Loucy (cell line): Measurements from ENCODE around the gene DNAI4.

Experiments
- H2AFZ ChIP-seq: fragments of 200-600 bp; sonication (generic); 2 replicates; pipeline ENCODE4 v1.6.0; 2016; ENCODE audit warnings: antibody characterized with exemption, mild to moderate bottlenecking, low read length, moderate library complexity
- H3F3A ChIP-seq: fragments of 200-600 bp; 2 replicates; pipeline ENCODE4 v1.6.0; 2016; ENCODE audit warnings: antibody characterized with exemption, low read depth, mild to moderate bottlenecking
- H3K27me3 ChIP-seq: fragments of 200-600 bp; sonication (generic); 2 replicates; pipeline ENCODE4 v1.6.1; 2014; ENCODE audit warnings: low read length, mild to moderate bottlenecking; ENCODE audit not compliant: insufficient read depth, poor library complexity, severe bottlenecking
- H3K36me3 ChIP-seq: fragments of 200-600 bp; sonication (generic); 2 replicates; pipeline ENCODE4 v1.6.1; 2016; ENCODE audit warnings: low read length; ENCODE audit not compliant: insufficient read depth
- H3K4me1 ChIP-seq: fragments of 200-600 bp; sonication (generic); 2 replicates; pipeline ENCODE4 v1.5.1; 2014; ENCODE audit warnings: low read length, mild to moderate bottlenecking; ENCODE audit not compliant: insufficient read depth, poor library complexity, severe bottlenecking
- H3K4me2 ChIP-seq: fragments of 200-600 bp; sonication (generic); 2 replicates; pipeline ENCODE4 v1.6.0; 2014; ENCODE audit warnings: antibody characterized with exemption, low read length, low read depth, mild to moderate bottlenecking; ENCODE audit not compliant: poor library complexity, severe bottlenecking
- H3K4me3 ChIP-seq: fragments of 200-600 bp; sonication (generic); 2 replicates; pipeline ENCODE4 v1.5.1; 2014; ENCODE audit warnings: low read length, mild to moderate bottlenecking, mixed read lengths; ENCODE audit not compliant: poor library complexity, severe bottlenecking
- H3K79me2 ChIP-seq: fragments of 200-600 bp; sonication (generic); 2 replicates; pipeline ENCODE4 v1.6.1; 2014; ENCODE audit warnings: low read length; ENCODE audit not compliant: insufficient read depth
- H3K9ac ChIP-seq: fragments of 200-600 bp; sonication (generic); 2 replicates; pipeline ENCODE4 v1.6.0; 2014; ENCODE audit warnings: mild to moderate bottlenecking, low read depth, low read length, moderate library complexity; ENCODE audit not compliant: poor library complexity, severe bottlenecking
- H3K9me2 ChIP-seq: fragments of 200-600 bp; sonication (generic); replicated peaks from 2 replicates; pipeline ENCODE4 v1.6.1; 2016; ENCODE audit warnings: low read depth, low read length, mixed read lengths
- H3K9me3 ChIP-seq: fragments of 200-600 bp; sonication (generic); 2 replicates; pipeline ENCODE4 v1.6.1; 2014; ENCODE audit warnings: mild to moderate bottlenecking, antibody characterized with exemption, low read length, low read depth; ENCODE audit not compliant: insufficient read depth
- H4K20me1 ChIP-seq: fragments of 200-600 bp; sonication (generic); 2 replicates; pipeline ENCODE4 v1.6.0; 2014; ENCODE audit warnings: antibody characterized with exemption, low read length, mild to moderate bottlenecking; ENCODE audit not compliant: insufficient read depth, poor library complexity, severe bottlenecking
- EZH2phosphoT487 ChIP-seq: fragments of 200-600 bp; IDR thresholded peaks from 2 replicates; pipeline ENCODE4 v1.6.1; 2018; ENCODE audit warnings: antibody characterized with exemption, mild to moderate bottlenecking, moderate library complexity, borderline replicate concordance
- TF ChIP-seq, protein P1 (sequence below): fragments of 200-600 bp; sonication (generic); conservative IDR thresholded peaks from 2 replicates; pipeline ENCODE4 v1.5.1; 2014; ENCODE audit warnings: mild to moderate bottlenecking, antibody characterized with exemption, low read length

Gene DNAI4

DNA sequence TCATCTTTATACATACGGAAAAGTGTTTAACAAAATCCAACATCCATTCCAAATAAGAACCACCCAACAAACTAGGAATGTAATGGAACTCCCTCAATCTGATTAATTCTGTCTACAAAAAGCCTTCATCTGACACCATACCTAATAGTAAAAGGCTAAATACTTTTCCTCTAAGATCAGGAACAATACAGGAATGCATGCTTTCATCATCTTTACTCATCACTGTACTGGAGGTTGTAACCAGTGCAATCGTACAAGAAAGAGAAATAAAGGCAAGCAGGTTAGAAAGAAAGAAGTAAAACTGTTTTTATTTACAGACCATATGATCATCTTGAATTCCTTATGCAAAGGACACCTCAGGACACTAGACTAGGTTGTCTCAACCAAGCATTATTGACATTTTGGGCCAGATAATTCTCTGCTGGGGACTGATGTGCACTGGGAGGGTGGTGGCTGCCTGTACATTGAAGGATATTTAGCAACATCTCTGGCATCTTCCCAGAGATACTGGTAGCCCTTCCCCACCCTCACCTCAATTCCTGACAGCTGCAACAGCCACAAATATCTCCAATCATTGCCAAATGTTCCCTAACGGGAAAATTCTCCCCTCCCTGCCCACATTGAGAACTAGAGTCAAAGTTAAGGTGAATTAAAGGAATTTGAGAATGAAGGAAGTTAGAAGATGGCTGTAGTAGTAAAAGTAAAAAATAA is 93.0 kb downstream of the DNAI4 start:
- H3K79me2 ChIP-seq, result no peaks in the 10 kb centered on the region
- no peaks in the 10 kb centered on the region for H3K36me3 ChIP-seq
- H3K27me3 ChIP-seq, result no peaks in the 10 kb centered on the region
- H3K9me3 ChIP-seq, result no peaks in the 10 kb centered on the region
- no peak for TF ChIP-seq EZH2phosphoT487
- TF ChIP-seq, protein P1, sequence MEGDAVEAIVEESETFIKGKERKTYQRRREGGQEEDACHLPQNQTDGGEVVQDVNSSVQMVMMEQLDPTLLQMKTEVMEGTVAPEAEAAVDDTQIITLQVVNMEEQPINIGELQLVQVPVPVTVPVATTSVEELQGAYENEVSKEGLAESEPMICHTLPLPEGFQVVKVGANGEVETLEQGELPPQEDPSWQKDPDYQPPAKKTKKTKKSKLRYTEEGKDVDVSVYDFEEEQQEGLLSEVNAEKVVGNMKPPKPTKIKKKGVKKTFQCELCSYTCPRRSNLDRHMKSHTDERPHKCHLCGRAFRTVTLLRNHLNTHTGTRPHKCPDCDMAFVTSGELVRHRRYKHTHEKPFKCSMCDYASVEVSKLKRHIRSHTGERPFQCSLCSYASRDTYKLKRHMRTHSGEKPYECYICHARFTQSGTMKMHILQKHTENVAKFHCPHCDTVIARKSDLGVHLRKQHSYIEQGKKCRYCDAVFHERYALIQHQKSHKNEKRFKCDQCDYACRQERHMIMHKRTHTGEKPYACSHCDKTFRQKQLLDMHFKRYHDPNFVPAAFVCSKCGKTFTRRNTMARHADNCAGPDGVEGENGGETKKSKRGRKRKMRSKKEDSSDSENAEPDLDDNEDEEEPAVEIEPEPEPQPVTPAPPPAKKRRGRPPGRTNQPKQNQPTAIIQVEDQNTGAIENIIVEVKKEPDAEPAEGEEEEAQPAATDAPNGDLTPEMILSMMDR, result no peak
- no peak overlapping the region for H3K9ac ChIP-seq
- no peak overlapping the region for H3K4me2 ChIP-seq
- no peaks in the 10 kb centered on the region for H4K20me1 ChIP-seq
- H3F3A ChIP-seq, result no peaks in the 10 kb centered on the region
- no peak overlapping the region for H3K4me3 ChIP-seq
- no peak overlapping the region for H2AFZ ChIP-seq
- no peaks in the 10 kb centered on the region for H3K4me1 ChIP-seq
- no peaks in the 10 kb centered on the region for H3K9me2 ChIP-seq

DNA sequence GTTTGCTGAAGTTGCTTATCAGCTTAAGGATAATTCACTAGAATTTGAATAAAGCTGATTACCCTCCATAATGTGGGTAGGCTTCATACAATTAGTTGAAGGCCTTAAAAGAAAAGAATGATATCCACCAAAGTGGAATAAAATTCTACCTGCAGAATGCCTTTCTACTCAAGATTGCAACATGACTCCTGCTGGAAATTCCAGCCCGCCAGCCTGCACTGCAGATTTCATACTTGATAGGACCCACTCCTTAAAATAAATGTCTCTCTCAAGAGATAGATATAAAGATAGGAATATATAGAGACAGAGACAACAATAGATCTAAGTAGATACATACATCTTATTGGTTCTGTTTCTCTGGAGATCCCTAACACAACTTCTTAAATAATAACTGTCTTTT is 99.9 kb downstream of the DNAI4 start:
- Histone ChIP-seq H3K4me1 (no peaks in the 10 kb centered on the region), H3K79me2 (no peaks in the 10 kb centered on the region), H3K27me3 (no peaks in the 10 kb centered on the region), H3K9me3 (no peaks in the 10 kb centered on the region), H3F3A (no peaks in the 10 kb centered on the region), H3K9ac (no peak overlapping the region), H4K20me1 (no peaks in the 10 kb centered on the region), H3K36me3 (no peaks in the 10 kb centered on the region), H3K4me2 (no peak overlapping the region), H3K4me3 (no peak overlapping the region), H2AFZ (no peak overlapping the region), H3K9me2 (no peaks in the 10 kb centered on the region)
- TF ChIP-seq EZH2phosphoT487, result no peak
- TF ChIP-seq, protein P1, result no peak

DNA sequence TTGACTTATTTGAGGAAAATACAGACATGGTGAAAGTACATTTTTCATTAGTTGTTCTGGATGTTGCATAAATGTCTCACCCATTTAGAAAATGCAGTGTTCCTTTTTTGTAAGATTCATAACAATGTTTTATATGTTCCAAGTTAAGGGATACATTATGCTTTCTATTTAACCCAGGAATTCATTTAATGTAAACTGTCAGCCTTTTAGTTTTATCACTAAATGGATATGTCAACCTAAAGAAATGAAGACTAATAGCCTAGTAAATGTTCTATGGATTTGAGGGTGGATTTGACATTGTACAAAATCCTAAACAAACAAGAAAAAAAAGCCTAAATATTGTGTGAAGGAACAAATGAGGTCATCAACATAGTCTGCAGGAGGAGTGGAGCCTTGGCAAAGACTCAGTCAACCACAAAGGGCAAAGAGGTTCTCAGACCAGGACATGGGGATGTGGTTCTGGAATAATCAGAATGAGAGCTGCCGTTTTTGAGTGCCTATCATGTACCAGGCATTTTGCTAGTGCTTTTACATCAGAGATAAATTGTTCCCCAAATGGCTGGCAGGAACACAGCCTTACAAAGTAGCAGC is 114.8 kb downstream of the DNAI4 start:
- H3K9ac ChIP-seq, result no peak overlapping the region
- H3K4me3 ChIP-seq, result no peak overlapping the region
- no peaks in the 10 kb centered on the region for H3K36me3 ChIP-seq
- H3K79me2 ChIP-seq, result no peaks in the 10 kb centered on the region
- H4K20me1 ChIP-seq, result no peaks in the 10 kb centered on the region
- no peak overlapping the region for H2AFZ ChIP-seq
- H3K4me1 ChIP-seq, result no peaks in the 10 kb centered on the region
- TF ChIP-seq, protein P1, result no peak
- no peak for TF ChIP-seq EZH2phosphoT487
- H3K9me3 ChIP-seq, result no peaks in the 10 kb centered on the region
- H3K27me3 ChIP-seq, result no peaks in the 10 kb centered on the region
- no peaks in the 10 kb centered on the region for H3F3A ChIP-seq
- H3K4me2 ChIP-seq, result no peak overlapping the region
- no peaks in the 10 kb centered on the region for H3K9me2 ChIP-seq
